IMR-90 (cell line): Measurements from ENCODE around the gene MYO1G. TPM values are rescaled to one million over a fixed set of nuclear protein-coding genes. Genes with fewer than 3 reads are reported as not detected.

Experiments used
- ATAC-seq: fragments of 200-7000 bp; cut with Tn5 transposase; 2 replicates; pipeline ENCODE4 v1.9.1; 2020; ENCODE audit warnings: low read depth, mild to moderate bottlenecking, moderate library complexity
- BruUV-seq: library from RNA; stranded (reverse); fragments of 400-500 nt; replicated peaks from 2 replicates; lab custom pipeline; 2021; lab: Mats Ljungman, UMichigan
- CTCF ChIA-PET: fragments of 300-600 bp; formaldehyde crosslinking; extraction: SDS; loops from one replicate; lab custom pipeline; 2021; ENCODE audit warnings: antibody characterized with exemption; lab: Yijun Ruan, JAX
- POLR2A ChIA-PET: fragments of 300-600 bp; sonication (Branson Sonifier 250); formaldehyde crosslinking; loops from one replicate; lab custom pipeline; 2022; ENCODE audit warnings: antibody characterized with exemption; ENCODE audit not compliant: unreplicated experiment; lab: Charles Lee
- DNase-seq: peaks from one replicate; pipeline ENCODE4 v3.0.0; 2013
- H2AFZ ChIP-seq: replicated peaks from 2 replicates; pipeline ENCODE3; 2013; ENCODE audit warnings: low read length, mild to moderate bottlenecking; ENCODE audit not compliant: poor library complexity
- H2AK5ac ChIP-seq: 2 replicates; pipeline ENCODE4 v1.6.1; 2013; ENCODE audit warnings: low read depth, low read length, inconsistent platforms
- H2AK9ac ChIP-seq: replicated peaks from 2 replicates; pipeline ENCODE3; 2013; ENCODE audit warnings: mild to moderate bottlenecking, low read depth, low read length, moderate library complexity; ENCODE audit not compliant: poor library complexity
- H2BK120ac ChIP-seq: 2 replicates; pipeline ENCODE4 v1.6.1; 2013; ENCODE audit warnings: low read depth, low read length, inconsistent platforms
- H2BK15ac ChIP-seq: 3 replicates; pipeline ENCODE4 v1.6.1; 2013; ENCODE audit warnings: low read depth, low read length, inconsistent platforms
- H2BK20ac ChIP-seq: 2 replicates; pipeline ENCODE4 v1.6.1; 2013; ENCODE audit warnings: low read depth, mild to moderate bottlenecking, inconsistent platforms, low read length, moderate library complexity
- H2BK5ac ChIP-seq: 2 replicates; pipeline ENCODE4 v1.6.1; 2013; ENCODE audit warnings: mild to moderate bottlenecking, low read depth, low read length, inconsistent platforms; ENCODE audit not compliant: poor library complexity, severe bottlenecking
- H3K14ac ChIP-seq: replicated peaks from 2 replicates; pipeline ENCODE4 v1.6.1; 2013; ENCODE audit warnings: low read depth, low read length, inconsistent platforms
- H3K18ac ChIP-seq: 2 replicates; pipeline ENCODE4 v1.6.1; 2013; ENCODE audit warnings: low read depth, low read length, control low read depth
- H3K23ac ChIP-seq: 2 replicates; pipeline ENCODE4 v1.6.1; 2013; ENCODE audit warnings: low read depth, low read length, inconsistent platforms
- H3K27ac ChIP-seq: 2 replicates; pipeline ENCODE4 v1.5.1; 2013; ENCODE audit warnings: mild to moderate bottlenecking, control low read depth, low read length; ENCODE audit not compliant: insufficient read depth
- H3K27me3 ChIP-seq: 2 replicates; pipeline ENCODE4 v1.6.1; 2013; ENCODE audit warnings: low read length; ENCODE audit not compliant: control insufficient read depth, insufficient read depth
- H3K36me3 ChIP-seq: 2 replicates; pipeline ENCODE4 v1.6.1; 2013; ENCODE audit warnings: low read length, mixed read lengths; ENCODE audit not compliant: control insufficient read depth, insufficient read depth
- H3K4ac ChIP-seq: 2 replicates; pipeline ENCODE4 v1.6.1; 2013; ENCODE audit warnings: low read depth, low read length, inconsistent platforms
- H3K4me1 ChIP-seq: 2 replicates; pipeline ENCODE4 v1.6.1; 2013; ENCODE audit warnings: low read length, mixed read lengths; ENCODE audit not compliant: control insufficient read depth, insufficient read depth
- H3K4me2 ChIP-seq: 2 replicates; pipeline ENCODE4 v1.6.1; 2013; ENCODE audit warnings: low read depth, mild to moderate bottlenecking, control low read depth, low read length, moderate library complexity
- H3K4me3 ChIP-seq: 2 replicates; pipeline ENCODE4 v1.5.1; 2013; ENCODE audit warnings: low read depth, mild to moderate bottlenecking, control low read depth, low read length, moderate library complexity; ENCODE audit not compliant: insufficient read depth
- H3K56ac ChIP-seq: 2 replicates; pipeline ENCODE4 v1.6.1; 2013; ENCODE audit warnings: low read length, inconsistent platforms; ENCODE audit not compliant: insufficient read depth; ENCODE audit errors: extremely low read depth
- H3K79me1 ChIP-seq, 2 experiments: 2 replicates each; pipeline ENCODE4 v1.6.1; 2013; ENCODE audit warnings: low read length in 2 of 2, inconsistent platforms in 1 of 2, low read depth in 1 of 2
- H3K9ac ChIP-seq: 2 replicates; pipeline ENCODE4 v1.6.1; 2013; ENCODE audit warnings: low read depth, low read length, control low read depth
- H3K9me1 ChIP-seq: 2 replicates; pipeline ENCODE4 v1.6.1; 2013; ENCODE audit warnings: low read length, inconsistent platforms; ENCODE audit not compliant: insufficient read depth
- H3K9me3 ChIP-seq: 2 replicates; pipeline ENCODE4 v1.6.1; 2013; ENCODE audit warnings: low read length; ENCODE audit not compliant: control insufficient read depth, insufficient read depth
- H4K20me1 ChIP-seq: 2 replicates; pipeline ENCODE4 v1.6.1; 2013; ENCODE audit warnings: low read length, inconsistent platforms; ENCODE audit not compliant: insufficient read depth
- H4K5ac ChIP-seq: 2 replicates; pipeline ENCODE4 v1.6.1; 2013; ENCODE audit warnings: mild to moderate bottlenecking, low read depth, low read length, control low read depth
- H4K8ac ChIP-seq, 2 experiments: 2 replicates each; pipeline ENCODE4 v1.6.1; 2013; ENCODE audit warnings: low read depth in 2 of 2, low read length in 2 of 2, control low read depth in 1 of 2, inconsistent platforms in 1 of 2
- H4K91ac ChIP-seq: 2 replicates; pipeline ENCODE4 v1.6.1; 2013; ENCODE audit warnings: low read depth, low read length, inconsistent platforms; ENCODE audit not compliant: insufficient read depth
- BHLHE40 ChIP-seq: fragments of 150-350 bp; IDR thresholded peaks from 2 replicates; pipeline ENCODE4 v1.6.1; 2016; ENCODE audit warnings: mild to moderate bottlenecking, low read depth, low read length
- CEBPB ChIP-seq: IDR thresholded peaks from 2 replicates; pipeline ENCODE4 v1.6.1; 2012; ENCODE audit warnings: low read depth, low read length, improper control_type of control experiment
- CHD1 ChIP-seq: IDR thresholded peaks from 2 replicates; pipeline ENCODE4 v1.6.1; 2012; ENCODE audit warnings: low read depth, low read length, improper control_type of control experiment
- FOS ChIP-seq: fragments of 150-350 bp; IDR thresholded peaks from 2 replicates; pipeline ENCODE4 v1.6.1; 2016; ENCODE audit warnings: low read depth, low read length
- MAFK ChIP-seq: IDR thresholded peaks from 2 replicates; pipeline ENCODE4 v1.6.1; 2012; ENCODE audit warnings: low read depth, low read length, improper control_type of control experiment
- NFE2L2 ChIP-seq: fragments of 150-350 bp; IDR thresholded peaks from 2 replicates; pipeline ENCODE4 v1.6.1; 2016; ENCODE audit warnings: low read depth, mild to moderate bottlenecking, low read length
- dilution Hi-C: fragments of 300-500 bp; cut with HindIII; formaldehyde crosslinking; loops from one replicate; pipeline ENCODE4 v1.14.3; 2018; ENCODE audit warnings: low sequenced_read_pairs; ENCODE audit not compliant: unreplicated experiment
- in situ Hi-C: fragments of 300-500 bp; cut with MboI; formaldehyde crosslinking; loops from 3 replicates; pipeline ENCODE4 v1.14.3; 2019; ENCODE audit warnings: low sequenced_read_pairs, inconsistent platforms, mixed read lengths
- intact Hi-C: fragments of 100-400 bp; cut with micrococcal nuclease; formaldehyde crosslinking; loops from 2 replicates; pipeline ENCODE4 v1.10.0; 2022
- polyA plus RNA-seq, 3 experiments: library from polyadenylated mRNA; depleted of rRNA; stranded (reverse); fragments of >200 nt; gene quantifications; 2 replicates each; pipeline ENCODE4 v1.2.3, GENCODE V29; 2012; ENCODE audit warnings: low replicate concordance in 1 of 3
- total RNA-seq: library from RNA; depleted of rRNA; stranded (reverse); fragments of >200 nt; gene quantifications from 2 replicates; pipeline ENCODE4 v1.2.3, GENCODE V29; 2012
- TF ChIP-seq, protein P1 (sequence below): fragments of 150-350 bp; IDR thresholded peaks from 2 replicates; pipeline ENCODE4 v1.6.1; 2017; ENCODE audit warnings: mild to moderate bottlenecking, antibody characterized with exemption, low read length, low read depth

The MYO1G gene
- total and polyA plus RNA-seq, 2 of the 4 experiments (the other 2 are of a cell fraction): under 0.01 to 0.02 TPM

DNA sequence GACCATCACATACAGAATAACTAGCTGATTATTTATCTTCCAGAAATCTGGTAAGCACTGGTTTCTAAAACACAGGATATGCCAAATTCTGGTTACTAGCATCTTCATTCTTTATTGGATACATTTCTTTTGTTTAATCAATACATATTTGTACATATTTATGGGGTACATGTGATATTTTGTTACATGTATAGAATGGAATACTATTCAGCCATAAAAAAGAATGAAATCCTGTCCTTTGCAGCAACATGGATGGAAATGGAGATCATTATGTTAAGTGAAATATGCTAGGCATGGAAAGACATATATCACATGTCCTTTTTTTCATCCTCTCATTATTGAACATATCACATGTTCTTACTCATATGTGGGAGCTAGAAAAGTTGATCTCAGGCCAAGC lies 60.8 kb downstream of the MYO1G start:
- TF ChIP-seq CHD1 (no peak), NFE2L2 (no peak), FOS (no peak), MAFK (no peak), CEBPB (no peak), BHLHE40 (no peak)
- TF ChIP-seq, protein P1, sequence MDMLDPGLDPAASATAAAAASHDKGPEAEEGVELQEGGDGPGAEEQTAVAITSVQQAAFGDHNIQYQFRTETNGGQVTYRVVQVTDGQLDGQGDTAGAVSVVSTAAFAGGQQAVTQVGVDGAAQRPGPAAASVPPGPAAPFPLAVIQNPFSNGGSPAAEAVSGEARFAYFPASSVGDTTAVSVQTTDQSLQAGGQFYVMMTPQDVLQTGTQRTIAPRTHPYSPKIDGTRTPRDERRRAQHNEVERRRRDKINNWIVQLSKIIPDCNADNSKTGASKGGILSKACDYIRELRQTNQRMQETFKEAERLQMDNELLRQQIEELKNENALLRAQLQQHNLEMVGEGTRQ: no peak
- ATAC-seq (no peak), DNase-seq (no peak)
- dilution Hi-C loops: no loop called here
- Histone ChIP-seq H2BK20ac (no peak overlapping the region), H2AK9ac (no peak overlapping the region), H3K56ac (no peak overlapping the region), H2AK5ac (no peak overlapping the region), H3K27ac (no peak overlapping the region), H2AFZ (no peak overlapping the region), H3K4ac (no peak overlapping the region), H2BK120ac (no peak overlapping the region), H3K4me3 (no peak overlapping the region), H3K4me2 (no peak overlapping the region), H3K14ac (no peak overlapping the region), H4K20me1 (no peaks in the 10 kb centered on the region), H3K4me1 (no peaks in the 10 kb centered on the region), H3K9me1 (no peaks in the 10 kb centered on the region; the same call in 1 of the 2 replicates), H3K36me3 (no peaks in the 10 kb centered on the region), H3K23ac (no peak overlapping the region), H3K79me1 (no peaks in the 10 kb centered on the region), H2BK15ac (no peak overlapping the region), H3K9me3 (no peaks in the 10 kb centered on the region), H3K18ac (no peak overlapping the region), H3K9ac (no peak overlapping the region), H3K27me3 (no peaks in the 10 kb centered on the region), H4K8ac (no peak overlapping the region), H2BK5ac (no peak overlapping the region), H4K91ac (no peak overlapping the region), H4K5ac (no peak overlapping the region)
- CTCF ChIA-PET: interaction anchor here (1.8 kb wide), 1 partner anchor 61 kb away, joined by 5 read pairs; no protein-coding TSS in a partner anchor
- in situ Hi-C loops: no loop called here
- BruUV-seq: no TSS peak
- intact Hi-C loops: no loop called here
- POLR2A ChIA-PET: interaction anchor here (0.5 kb wide), 1 partner anchor 58 kb away, joined by 3 read pairs; no protein-coding TSS in a partner anchor
